Fibroblast of pulmonary artery (primary cell): ENCODE results near the gene ARHGEF12.

Experiments used
- DNase-seq: peaks from one replicate; pipeline ENCODE4 v3.0.0-alpha.2; 2010; ENCODE audit warnings: low read depth
- H3K4me3 ChIP-seq: replicated peaks from 2 replicates; pipeline ENCODE4 v1.5.1; 2011; ENCODE audit warnings: low read depth, mild to moderate bottlenecking, control low read depth, low read length, moderate library complexity
- TF ChIP-seq, protein P1 (sequence below): IDR thresholded peaks from 2 replicates; pipeline ENCODE4 v1.5.1; 2011; ENCODE audit warnings: mild to moderate bottlenecking, control low read depth, low read length, inconsistent platforms; ENCODE audit errors: missing control alignments

The ARHGEF12 gene

DNA sequence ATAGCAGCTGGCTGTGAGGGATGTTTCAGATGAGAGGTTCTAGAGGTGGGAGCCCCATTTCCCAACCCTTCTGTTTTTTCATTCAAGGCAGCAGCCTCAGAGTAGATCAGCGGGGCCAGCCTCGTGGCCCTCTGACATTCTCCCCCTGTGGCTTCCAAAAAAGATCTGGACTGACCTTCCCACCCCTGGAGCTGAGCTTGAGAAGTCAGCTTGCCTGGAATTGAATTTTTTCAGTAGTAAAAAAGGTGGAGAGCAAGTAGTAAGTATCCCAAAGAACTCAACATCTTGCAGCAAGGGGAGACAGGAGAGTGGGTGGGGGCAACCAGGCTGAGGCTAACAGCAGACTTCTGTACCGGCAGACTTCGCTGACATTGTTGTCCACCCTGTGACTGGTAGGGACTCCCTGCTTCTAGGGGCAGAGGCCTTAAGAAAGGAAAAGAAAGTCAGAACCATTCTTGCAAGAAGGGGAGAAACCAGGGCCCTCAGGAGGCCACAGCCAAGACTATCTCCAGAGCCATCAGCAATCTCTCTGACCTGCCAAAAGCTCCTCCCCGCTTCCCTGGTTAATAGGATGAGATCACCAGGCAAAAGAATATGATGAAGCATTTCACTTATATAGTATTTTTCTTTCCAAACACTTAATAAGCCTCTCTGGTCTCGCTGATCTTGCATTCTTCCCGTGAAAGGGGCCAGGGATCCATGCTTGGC is 173.3 kb downstream of the ARHGEF12 start:
- no peak for DNase-seq
- no peak overlapping the region for H3K4me3 ChIP-seq
- TF ChIP-seq, protein P1, sequence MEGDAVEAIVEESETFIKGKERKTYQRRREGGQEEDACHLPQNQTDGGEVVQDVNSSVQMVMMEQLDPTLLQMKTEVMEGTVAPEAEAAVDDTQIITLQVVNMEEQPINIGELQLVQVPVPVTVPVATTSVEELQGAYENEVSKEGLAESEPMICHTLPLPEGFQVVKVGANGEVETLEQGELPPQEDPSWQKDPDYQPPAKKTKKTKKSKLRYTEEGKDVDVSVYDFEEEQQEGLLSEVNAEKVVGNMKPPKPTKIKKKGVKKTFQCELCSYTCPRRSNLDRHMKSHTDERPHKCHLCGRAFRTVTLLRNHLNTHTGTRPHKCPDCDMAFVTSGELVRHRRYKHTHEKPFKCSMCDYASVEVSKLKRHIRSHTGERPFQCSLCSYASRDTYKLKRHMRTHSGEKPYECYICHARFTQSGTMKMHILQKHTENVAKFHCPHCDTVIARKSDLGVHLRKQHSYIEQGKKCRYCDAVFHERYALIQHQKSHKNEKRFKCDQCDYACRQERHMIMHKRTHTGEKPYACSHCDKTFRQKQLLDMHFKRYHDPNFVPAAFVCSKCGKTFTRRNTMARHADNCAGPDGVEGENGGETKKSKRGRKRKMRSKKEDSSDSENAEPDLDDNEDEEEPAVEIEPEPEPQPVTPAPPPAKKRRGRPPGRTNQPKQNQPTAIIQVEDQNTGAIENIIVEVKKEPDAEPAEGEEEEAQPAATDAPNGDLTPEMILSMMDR: no peak

- DNase-seq: no peak
- TF ChIP-seq, protein P1: no peak
- H3K4me3 ChIP-seq: no peak overlapping the region
Observed at GRCh38 chr11:120510406-120511115, 174.3 kb downstream of the ARHGEF12 start.

DNA sequence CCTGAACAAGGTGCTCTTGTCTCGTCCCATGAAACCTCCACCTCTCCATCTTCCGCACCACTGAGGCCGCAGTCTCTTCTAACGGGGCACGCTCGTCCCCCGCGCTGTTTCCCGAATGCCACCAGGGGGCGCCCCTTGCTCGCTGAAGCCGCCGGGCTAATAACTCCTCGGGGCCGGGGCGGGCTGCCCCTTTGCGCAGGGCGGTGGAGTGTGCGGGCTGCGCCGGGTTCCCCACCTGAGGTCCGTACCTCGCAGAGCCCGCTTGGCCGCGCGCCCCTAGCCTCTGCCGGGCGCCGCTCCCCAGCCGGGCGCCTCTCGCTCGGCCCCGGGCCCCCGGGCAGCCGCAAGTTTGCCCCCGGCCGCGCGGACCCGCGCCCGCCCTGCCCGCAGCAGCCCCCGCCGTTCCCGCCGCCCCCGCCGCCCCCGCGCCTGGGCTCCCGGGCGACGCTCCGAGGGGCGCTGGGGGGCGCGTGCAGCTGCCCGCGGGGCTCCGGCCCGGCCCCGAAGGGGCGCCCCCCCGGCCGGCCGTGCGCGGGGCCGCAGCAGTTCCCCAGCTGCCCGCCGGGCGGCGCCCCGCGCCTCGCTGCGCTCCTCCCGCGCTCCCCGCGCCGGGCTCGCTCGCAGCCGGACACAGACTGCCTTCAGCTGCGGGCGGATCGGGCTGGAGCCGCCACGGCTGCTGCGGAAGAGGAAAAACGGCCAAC is 175.1 kb downstream of the ARHGEF12 start, which contains the start of gene GRIK4:
TSS of gene GRIK4 (plus strand) at position 633 of the 704 bp plus-strand sequence. CDS start 148,571 bp downstream, outside the sequence.
- TF ChIP-seq, protein P1: peak; percentile 77
- DNase-seq: peak; percentile 72
- H3K4me3 ChIP-seq: peak within 1 kb of the TSS; percentile 37

- no peak for DNase-seq
- TF ChIP-seq, protein P1: no peak
- H3K4me3 ChIP-seq: no peak overlapping the region
Observed at GRCh38 chr11:120511820-120512738, 175.9 kb downstream of the ARHGEF12 start.

DNA sequence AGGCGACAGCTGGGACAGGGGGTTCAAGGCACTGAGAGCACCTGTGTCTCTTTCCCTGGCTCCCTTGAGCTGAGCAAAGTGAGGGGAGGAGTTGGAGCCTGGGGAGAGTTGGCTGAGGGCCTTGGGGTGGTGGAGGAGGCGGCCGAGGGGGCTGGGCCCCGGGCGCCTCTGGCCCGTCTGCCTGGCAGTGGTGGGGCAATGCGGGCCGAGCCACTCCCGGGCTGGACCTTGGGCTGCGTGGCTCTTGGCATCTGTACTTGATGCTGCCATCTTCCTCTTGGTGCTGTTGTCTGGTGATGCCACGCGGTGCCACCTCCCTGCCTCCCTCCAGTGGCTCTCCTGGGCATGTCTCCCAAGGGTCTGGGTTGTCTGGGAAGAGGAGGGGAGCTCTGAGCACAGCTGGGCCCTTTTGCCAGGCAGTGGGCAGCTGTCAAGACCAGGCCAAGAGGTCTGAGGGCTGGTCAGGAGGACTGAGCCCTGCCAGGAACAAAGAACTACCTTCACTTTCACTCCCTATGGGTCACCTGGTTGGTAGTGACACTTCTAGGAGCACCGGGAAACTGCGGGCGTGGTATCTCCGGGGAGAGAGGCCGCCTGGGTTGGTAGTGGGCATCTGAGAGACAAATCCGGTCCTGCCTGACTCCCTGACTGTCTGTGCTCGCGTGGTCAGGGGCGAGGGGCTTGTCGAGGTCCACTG is 176.7 kb downstream of the ARHGEF12 start:
- no peak for DNase-seq
- no peak overlapping the region for H3K4me3 ChIP-seq
- TF ChIP-seq, protein P1: no peak
